Smooth muscle cell of the brain vasculature (primary cell): ENCODE results near the gene CACNG5.

ENCODE experiments used
- DNase-seq: peaks from one replicate; pipeline ENCODE4 v3.0.0-alpha.2; 2012; ENCODE audit warnings: low read depth, low spot score

The CACNG5 gene

GRCh38 chr17:66904760-66905624 lies 70.1 kb downstream of the CACNG5 start:
- DNase-seq: peak; percentile 28

GRCh38 chr17:66906321-66907278 lies 71.7 kb downstream of the CACNG5 start:
- DNase-seq: peak; percentile 46

DNA sequence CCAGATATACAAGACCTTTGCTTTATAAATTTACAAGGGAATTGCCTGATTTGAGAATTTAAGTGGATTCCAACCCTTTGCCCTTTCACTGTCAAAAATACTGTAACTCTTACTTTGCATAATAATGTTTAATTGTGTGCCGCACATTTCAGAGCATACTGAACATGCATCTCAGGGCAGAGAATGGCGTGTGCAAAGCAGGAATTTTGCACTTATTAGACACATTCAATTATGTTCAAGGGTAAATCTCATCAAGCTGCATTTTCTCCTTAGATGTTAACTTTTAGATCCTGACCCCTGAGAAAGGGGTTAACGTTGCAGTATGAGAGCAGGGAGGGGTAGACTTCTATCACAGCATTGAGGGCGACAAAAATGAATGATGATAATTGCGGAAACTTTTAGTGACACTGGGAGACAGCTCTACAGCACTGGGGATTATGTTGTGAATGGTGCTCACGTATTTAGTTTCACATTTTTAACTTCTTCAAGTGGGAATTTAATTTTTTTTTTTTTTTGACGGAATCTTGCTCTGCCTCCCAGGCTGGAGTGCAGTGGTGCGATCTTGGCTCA lies 75.0 kb downstream of the CACNG5 start:
- DNase-seq: no peak

- no peak for DNase-seq
These were observed 75.9 kb downstream of the CACNG5 start for GRCh38 chr17:66910651-66911285.

- DNase-seq: no peak
These were observed 80.3 kb downstream of the CACNG5 start for GRCh38 chr17:66915204-66915611.

DNA sequence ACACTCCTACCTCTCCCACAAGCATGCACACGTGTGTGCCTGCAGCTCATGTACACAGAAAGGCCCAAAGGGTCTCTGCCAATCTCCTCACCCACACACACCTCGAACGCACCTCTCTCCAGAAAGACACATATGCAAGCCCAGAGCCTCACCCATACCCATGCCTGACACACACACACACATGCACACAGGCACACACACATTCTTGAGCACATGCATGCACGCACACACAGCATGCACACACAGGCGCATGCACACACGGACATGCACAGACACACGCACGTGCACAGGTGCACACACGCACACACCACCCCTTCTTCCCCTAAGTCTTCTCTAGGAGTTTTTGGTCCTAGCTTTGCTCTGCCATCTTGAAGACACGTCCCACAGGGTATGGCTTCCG lies 80.9 kb downstream of the CACNG5 start:
- DNase-seq: no peak

DNA sequence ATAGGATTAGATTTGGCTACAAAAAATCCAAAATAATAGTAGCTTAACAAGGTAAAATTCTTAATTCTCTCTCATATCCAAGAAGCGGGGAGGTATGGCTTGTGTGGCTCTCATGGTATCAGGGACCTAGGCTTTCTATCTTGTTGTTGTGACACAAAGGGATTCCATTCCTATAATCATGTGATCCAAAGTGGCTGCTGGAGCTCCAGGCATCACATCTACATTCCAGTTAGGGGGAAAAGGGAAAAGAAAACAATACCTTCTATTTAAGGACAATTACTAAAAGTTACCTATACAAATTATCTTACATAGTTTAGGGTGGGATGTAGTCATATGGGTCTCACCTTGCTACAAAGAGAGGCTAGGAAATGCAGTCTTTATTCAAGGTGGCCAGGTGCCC lies 82.0 kb downstream of the CACNG5 start:
- no peak for DNase-seq

GRCh38 chr17:66918896-66919295 lies 84.0 kb downstream of the CACNG5 start:
- no peak for DNase-seq

GRCh38 chr17:66920435-66920834 lies 85.5 kb downstream of the CACNG5 start:
- DNase-seq: no peak

GRCh38 chr17:66920950-66921349 lies 86.0 kb downstream of the CACNG5 start:
- no peak for DNase-seq

- no peak for DNase-seq
These were observed 89.0 kb downstream of the CACNG5 start for GRCh38 chr17:66923886-66924285.

DNA sequence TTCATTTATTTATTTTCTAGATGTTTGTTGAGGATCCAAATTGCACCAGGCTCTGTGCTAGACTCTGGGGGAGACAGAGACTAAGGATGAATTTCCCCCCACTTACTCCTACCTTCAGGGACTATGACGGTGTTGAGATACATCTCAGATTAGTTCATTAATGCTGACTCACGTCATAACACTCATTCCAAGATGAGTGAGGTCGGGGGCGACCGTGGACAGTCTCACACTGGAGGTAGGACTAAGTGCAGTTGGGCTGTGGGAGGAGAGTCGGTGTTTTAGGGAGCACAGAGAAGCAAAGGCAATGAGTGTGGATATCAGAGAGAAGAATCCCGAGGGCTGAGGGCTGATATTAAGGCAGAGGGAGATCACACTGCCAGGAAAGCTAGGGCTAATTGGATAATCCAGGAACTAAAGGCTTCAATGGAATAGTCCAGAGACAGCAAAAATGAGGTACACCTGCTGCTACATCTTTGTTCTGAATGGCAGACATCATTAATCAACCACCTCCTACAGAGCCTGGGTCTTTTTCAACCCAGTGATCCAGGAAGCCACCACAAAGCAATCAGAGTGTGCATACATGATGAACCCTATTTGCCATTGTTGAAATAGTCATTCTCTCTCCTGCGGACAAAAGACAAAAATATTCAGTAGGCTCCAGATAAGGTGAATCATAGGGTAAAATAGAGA lies 91.0 kb downstream of the CACNG5 start:
- no peak for DNase-seq

GRCh38 chr17:66928949-66929348 lies 94.0 kb downstream of the CACNG5 start:
- no peak for DNase-seq

DNA sequence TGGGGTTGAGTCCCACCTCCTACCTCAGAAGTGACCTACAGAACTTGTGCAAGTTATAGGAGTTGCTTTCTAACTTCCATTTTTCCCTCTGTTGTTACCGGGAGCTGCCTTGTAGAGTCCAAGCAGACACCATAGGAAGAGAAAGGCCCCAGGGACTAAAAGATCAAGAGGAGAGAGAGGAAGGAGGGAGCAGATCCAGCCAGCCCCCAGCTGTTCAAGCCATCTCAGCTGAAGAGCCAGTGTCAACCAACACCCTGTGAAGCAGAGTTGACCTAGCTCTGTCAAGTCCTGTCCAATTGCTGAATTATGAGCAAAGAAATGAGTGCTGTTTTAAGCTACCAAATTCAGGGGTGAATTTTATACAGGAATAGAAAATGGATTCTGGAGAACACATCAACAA lies 94.7 kb downstream of the CACNG5 start:
- no peak for DNase-seq

DNA sequence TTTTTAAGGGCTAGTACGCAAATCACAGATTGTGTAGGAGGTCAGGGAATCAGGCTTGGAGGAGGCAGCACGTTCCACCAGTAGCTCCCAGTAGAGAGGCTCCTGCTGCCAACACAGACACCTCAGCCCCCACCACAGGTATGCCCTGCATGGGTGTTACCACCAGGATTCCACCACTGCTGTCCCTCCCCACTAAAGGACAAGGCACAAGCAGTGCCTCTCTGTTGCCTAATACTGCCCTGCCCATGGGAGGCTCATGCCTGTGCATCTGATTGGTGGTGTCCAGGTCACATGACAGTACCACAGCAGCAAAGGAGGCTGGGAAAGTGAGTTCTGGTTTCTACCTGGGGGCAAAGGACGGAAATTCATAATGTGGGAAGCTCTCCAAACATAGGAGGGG lies 96.0 kb downstream of the CACNG5 start:
- DNase-seq: no peak

DNA sequence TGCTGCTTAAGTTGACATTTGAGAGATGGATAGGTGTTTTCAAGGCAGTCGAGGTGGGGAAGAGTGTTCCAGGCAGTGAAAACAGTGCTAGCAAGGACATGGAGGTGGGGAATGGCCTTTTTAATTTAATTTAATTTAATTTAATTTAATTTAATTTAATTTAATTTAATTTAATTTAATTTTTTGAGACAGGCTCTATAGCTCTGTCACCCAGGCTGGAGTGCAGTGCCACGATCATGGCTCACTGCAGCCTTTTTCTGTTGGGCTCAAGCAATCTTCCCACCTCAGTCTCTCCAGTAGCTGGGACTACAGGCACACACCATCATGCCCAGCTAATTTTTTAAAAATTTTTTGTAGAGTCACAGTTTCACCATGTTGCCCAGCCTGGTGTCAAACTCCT lies 97.4 kb downstream of the CACNG5 start:
- no peak for DNase-seq

DNA sequence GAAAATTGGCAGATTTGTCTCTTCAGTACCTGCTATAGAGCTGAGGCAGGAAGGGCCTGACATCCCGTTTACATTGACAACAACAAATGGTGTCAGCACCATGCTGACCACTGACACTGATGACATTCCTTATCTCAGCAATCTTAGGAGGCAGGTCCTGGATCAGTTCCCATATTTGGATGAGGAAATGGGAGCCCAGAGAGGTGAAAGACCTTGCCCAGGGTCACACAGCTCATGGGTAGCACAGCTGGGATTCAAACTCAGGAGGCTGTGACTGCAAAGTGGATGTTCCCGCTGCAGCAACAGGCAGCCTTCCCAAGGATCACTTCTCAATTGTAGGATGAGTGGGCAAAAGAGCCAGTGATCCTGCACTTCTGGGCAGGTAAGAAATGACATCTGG lies 99.1 kb downstream of the CACNG5 start:
- DNase-seq: no peak
